ENCODE measurements around the gene CYP3A5. TPM values are rescaled to one million over a fixed set of nuclear protein-coding genes. Genes with fewer than 3 reads are reported as not detected.

CYP3A5 gene
- total RNA-seq, 1 donor from 2014 or later: not detected

DNA sequence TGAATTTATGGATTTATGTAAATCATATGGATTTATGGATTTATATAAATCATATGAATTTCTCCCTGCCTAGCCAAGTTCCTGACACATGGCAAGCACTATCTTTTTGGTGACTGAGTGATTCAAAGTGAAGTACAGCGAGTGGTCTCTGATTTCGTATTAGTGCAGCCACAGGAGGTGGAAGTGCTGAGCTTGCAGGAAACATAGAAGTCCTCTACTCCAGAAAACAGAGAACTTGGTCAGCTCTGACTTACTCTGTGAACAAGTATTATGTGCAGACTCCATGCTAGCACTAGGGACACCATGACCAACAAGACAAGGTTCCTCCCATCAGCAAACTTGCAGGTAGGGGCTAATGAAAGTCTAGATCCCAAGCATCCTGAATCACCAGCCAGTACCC lies 28.5 kb downstream of the CYP3A5 start:
- TF ChIP-seq, protein P1, sequence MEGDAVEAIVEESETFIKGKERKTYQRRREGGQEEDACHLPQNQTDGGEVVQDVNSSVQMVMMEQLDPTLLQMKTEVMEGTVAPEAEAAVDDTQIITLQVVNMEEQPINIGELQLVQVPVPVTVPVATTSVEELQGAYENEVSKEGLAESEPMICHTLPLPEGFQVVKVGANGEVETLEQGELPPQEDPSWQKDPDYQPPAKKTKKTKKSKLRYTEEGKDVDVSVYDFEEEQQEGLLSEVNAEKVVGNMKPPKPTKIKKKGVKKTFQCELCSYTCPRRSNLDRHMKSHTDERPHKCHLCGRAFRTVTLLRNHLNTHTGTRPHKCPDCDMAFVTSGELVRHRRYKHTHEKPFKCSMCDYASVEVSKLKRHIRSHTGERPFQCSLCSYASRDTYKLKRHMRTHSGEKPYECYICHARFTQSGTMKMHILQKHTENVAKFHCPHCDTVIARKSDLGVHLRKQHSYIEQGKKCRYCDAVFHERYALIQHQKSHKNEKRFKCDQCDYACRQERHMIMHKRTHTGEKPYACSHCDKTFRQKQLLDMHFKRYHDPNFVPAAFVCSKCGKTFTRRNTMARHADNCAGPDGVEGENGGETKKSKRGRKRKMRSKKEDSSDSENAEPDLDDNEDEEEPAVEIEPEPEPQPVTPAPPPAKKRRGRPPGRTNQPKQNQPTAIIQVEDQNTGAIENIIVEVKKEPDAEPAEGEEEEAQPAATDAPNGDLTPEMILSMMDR (IDR thresholded peaks at IDR 0.05): no peak
- H3K9me3 Mint-ChIP-seq (ENCODE audit: unreplicated experiment): peaks cover 1% of the 10 kb centered on the region
- peaks cover 8% of the 10 kb centered on the region for H3K36me3 Mint-ChIP-seq (ENCODE audit: unreplicated experiment)
- no peak for DNase-seq (ENCODE audit: extremely low spot score, unreplicated experiment)
- H3K4me3 Mint-ChIP-seq (ENCODE audit: unreplicated experiment): no peak overlapping the region
- H3K27me3 Mint-ChIP-seq (ENCODE audit: unreplicated experiment): no peaks in the 10 kb centered on the region
- H3K4me1 Mint-ChIP-seq (ENCODE audit: unreplicated experiment): no peaks in the 10 kb centered on the region
- no peak overlapping the region for H3K27ac Mint-ChIP-seq (ENCODE audit: unreplicated experiment)

DNA sequence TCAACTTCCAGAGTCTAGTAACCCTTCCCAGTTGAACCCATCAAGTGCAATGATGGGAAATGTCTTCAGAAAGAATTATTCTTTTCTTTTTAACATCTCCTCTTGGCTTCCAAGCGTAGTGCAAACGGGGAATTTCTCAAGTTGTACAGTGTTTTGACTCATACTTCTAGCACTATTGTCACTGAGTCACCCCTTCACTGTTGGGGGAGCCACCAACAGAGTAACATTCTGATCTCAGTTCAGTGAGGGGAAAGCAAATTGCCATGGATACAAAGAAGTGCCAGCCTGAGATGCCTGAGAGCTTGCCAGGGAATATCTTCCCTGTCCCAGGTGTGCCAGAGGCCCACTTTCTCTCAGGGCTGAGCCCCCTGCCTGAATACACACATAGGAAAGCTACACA lies 31.0 kb downstream of the CYP3A5 start:
- no peaks in the 10 kb centered on the region for H3K27me3 Mint-ChIP-seq (ENCODE audit: unreplicated experiment)
- H3K4me1 Mint-ChIP-seq (ENCODE audit: unreplicated experiment): no peaks in the 10 kb centered on the region
- peaks cover 13% of the 10 kb centered on the region for H3K9me3 Mint-ChIP-seq (ENCODE audit: unreplicated experiment)
- H3K27ac Mint-ChIP-seq (ENCODE audit: unreplicated experiment): no peak overlapping the region
- H3K4me3 Mint-ChIP-seq (ENCODE audit: unreplicated experiment): no peak overlapping the region
- DNase-seq (ENCODE audit: extremely low spot score, unreplicated experiment): no peak
- TF ChIP-seq, protein P1 (IDR thresholded peaks at IDR 0.05): no peak
- H3K36me3 Mint-ChIP-seq (ENCODE audit: unreplicated experiment): peaks cover 26% of the 10 kb centered on the region

DNA sequence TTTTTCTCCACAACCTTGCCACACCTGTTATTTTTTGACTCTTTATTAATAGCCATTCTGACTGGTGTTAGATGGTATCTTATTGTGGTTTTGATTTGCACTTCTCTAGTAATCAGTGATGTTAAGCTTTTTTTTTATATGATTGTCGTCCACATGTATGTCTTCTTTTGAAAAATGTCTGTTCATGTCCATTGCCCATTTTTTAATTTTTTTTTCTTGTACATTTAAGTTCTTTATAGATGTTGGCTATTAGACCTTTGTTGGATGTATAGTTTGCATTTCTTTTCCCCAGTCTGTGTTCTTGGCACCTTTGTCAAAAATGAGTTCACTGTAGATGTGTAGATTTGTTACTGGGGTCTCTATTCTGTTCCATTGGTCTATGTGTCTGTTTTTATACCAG lies 34.2 kb downstream of the CYP3A5 start:
- Mint-ChIP-seq H3K27ac (ENCODE audit: unreplicated experiment) (no peak overlapping the region), H3K4me3 (ENCODE audit: unreplicated experiment) (no peak overlapping the region), H3K36me3 (ENCODE audit: unreplicated experiment) (peaks cover 28% of the 10 kb centered on the region), H3K4me1 (ENCODE audit: unreplicated experiment) (no peaks in the 10 kb centered on the region), H3K27me3 (ENCODE audit: unreplicated experiment) (no peaks in the 10 kb centered on the region), H3K9me3 (ENCODE audit: unreplicated experiment) (peaks cover 13% of the 10 kb centered on the region)
- no peak for DNase-seq (ENCODE audit: extremely low spot score, unreplicated experiment)
- TF ChIP-seq, protein P1 (IDR thresholded peaks at IDR 0.05): no peak

DNA sequence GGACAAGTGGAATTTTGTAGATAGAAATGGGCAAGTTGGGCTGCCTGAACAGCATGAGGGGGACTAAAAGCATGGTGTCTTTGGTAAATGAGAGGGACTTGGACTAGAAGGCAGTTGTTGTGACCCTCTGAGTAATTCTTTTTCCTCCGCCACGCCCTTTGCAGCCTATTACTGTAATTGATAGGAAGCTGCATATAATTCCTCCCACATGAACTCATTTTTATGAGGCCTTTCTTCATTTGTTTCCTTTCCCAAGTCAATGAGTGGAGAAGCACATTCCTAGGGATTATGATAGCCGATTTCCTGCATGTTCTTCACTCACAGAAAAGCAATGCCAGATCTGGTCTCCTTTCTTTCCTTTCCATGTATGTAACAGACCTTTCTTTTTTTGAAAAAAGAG lies 35.4 kb downstream of the CYP3A5 start:
- no peak overlapping the region for H3K27ac Mint-ChIP-seq (ENCODE audit: unreplicated experiment)
- no peak for DNase-seq (ENCODE audit: extremely low spot score, unreplicated experiment)

DNA sequence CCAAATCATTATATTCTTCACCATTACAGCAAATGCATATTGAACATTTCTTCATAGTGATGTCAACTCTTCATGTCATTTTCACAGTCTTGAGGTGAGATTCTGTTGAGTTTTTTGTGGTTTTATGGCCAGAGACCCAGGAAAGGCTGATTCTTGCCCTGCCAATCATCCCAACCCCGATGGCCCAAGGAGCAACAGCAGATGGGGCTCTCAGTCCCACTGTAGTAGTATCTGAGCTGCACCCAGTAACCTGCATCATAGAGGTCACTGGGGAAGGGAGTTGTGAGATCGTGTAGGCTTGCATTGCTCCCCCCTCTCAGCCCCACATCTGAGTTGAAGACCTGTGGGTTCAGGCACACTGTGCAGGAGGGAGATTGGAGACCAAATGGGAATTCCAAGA lies 36.3 kb downstream of the CYP3A5 start:
- Mint-ChIP-seq H3K4me1 (ENCODE audit: unreplicated experiment) (no peaks in the 10 kb centered on the region), H3K36me3 (ENCODE audit: unreplicated experiment) (peaks cover 28% of the 10 kb centered on the region), H3K9me3 (ENCODE audit: unreplicated experiment) (peaks cover 13% of the 10 kb centered on the region), H3K27me3 (ENCODE audit: unreplicated experiment) (no peaks in the 10 kb centered on the region), H3K27ac (ENCODE audit: unreplicated experiment) (no peak overlapping the region), H3K4me3 (ENCODE audit: unreplicated experiment) (no peak overlapping the region)
- DNase-seq (ENCODE audit: extremely low spot score, unreplicated experiment): no peak
- TF ChIP-seq, protein P1 (IDR thresholded peaks at IDR 0.05): no peak

More for the DNA sequence above, 35.4 kb downstream of the CYP3A5 start:
- H3K4me3 Mint-ChIP-seq (ENCODE audit: unreplicated experiment): no peak overlapping the region
- H3K9me3 Mint-ChIP-seq (ENCODE audit: unreplicated experiment): peaks cover 13% of the 10 kb centered on the region
- H3K36me3 Mint-ChIP-seq (ENCODE audit: unreplicated experiment): peaks cover 28% of the 10 kb centered on the region
- TF ChIP-seq, protein P1 (IDR thresholded peaks at IDR 0.05): no peak
- no peaks in the 10 kb centered on the region for H3K27me3 Mint-ChIP-seq (ENCODE audit: unreplicated experiment)
- no peaks in the 10 kb centered on the region for H3K4me1 Mint-ChIP-seq (ENCODE audit: unreplicated experiment)
